ENCODE results near the gene RUVBL2.

The RUVBL2 gene

DNA sequence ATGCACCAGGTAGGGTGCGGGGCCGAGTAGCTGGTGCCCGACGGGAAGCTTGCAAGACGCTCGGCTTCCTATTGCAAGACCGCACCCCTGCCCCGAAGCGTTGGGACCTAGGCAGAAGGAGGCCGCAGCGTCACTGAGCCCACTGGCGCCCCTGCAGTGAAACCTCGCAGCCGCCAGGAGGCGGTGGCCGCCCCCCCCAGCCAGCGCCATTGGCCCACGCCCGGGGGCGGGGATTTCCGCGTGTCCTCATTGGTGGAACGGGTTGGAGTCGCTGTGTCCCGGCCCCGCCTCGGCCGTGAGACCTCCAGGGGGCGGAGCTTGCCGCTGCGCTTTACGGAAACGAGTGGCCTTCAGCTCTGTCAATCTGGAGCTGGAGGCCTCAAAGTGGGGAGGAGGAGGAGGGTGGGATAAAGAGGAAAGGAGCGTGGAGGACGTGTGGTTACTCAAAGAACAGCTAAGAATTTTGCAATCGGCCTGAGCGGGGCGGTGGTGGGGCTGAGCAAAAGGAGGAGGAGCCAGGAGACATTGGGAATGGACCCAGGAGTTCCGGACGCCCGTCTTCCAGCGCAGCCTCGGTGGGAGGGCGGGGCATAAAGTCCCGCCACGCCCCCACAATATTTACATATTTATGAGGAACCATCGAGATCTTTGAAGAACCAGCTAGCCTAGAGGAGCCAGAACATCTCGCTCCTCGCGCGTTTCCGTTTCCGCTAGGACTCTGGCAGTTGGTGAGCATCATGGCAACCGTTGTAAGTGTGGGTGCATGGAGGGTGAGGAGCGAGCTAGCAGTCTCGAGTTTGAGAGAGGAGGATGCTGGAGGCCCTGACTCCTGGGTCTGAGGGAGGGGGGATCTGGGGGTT is at the start of gene RUVBL2, which contains the start of gene GYS1:
RUVBL2 (plus strand) TSS at position 713 of the 860 bp plus-strand sequence; CDS start at position 738, 25 bp downstream.
GYS1 (minus strand) TSS at position 135 of the 860 bp plus-strand sequence. CDS start 197 bp downstream, outside the sequence.
- Histone ChIP-seq H3K4me1 (ENCODE audit: control insufficient read depth in 2 of 2, insufficient read depth in 2 of 2, low read length in 2 of 2) (peaks cover 16% of the 10 kb centered on the region in 2 donors), H3K9me3 (ENCODE audit: control insufficient read depth in 2 of 2, low read length in 2 of 2) (no peaks in the 10 kb centered on the region), H3K36me3 (ENCODE audit: control insufficient read depth in 2 of 2, insufficient read depth in 2 of 2, low read length in 2 of 2) (peaks cover 0 to 11% of the 10 kb centered on the region in 2 donors), H3K27me3 (ENCODE audit: control insufficient read depth in 2 of 2, insufficient read depth in 2 of 2, low read length in 2 of 2) (no peaks in the 10 kb centered on the region), H3K27ac (ENCODE audit: low read depth in 2 of 2, low read length in 2 of 2) (peak within 1 kb of the TSS; percentile 98), H3K4me3 (ENCODE audit: low read length in 2 of 2) (peak within 1 kb of the TSS; percentile 89 to 99), H3K9ac (ENCODE audit: low read depth in 1 of 2, low read length in 2 of 2) (peak within 1 kb of the TSS; percentile 87 to 95)

- H3K36me3 ChIP-seq (ENCODE audit: control insufficient read depth in 2 of 2, insufficient read depth in 2 of 2, low read length in 2 of 2) = no peaks in the 10 kb centered on the region
- no peak overlapping the region for H3K4me3 ChIP-seq (ENCODE audit: low read length in 2 of 2)
- H3K27ac ChIP-seq (ENCODE audit: low read depth in 2 of 2, low read length in 2 of 2) = no peak overlapping the region
- no peak overlapping the region for H3K9ac ChIP-seq (ENCODE audit: low read depth in 1 of 2, low read length in 2 of 2)
- H3K27me3 ChIP-seq (ENCODE audit: control insufficient read depth in 2 of 2, insufficient read depth in 2 of 2, low read length in 2 of 2) = no peaks in the 10 kb centered on the region
- H3K9me3 ChIP-seq (ENCODE audit: control insufficient read depth in 2 of 2, low read length in 2 of 2) = peaks cover 0 to 3% of the 10 kb centered on the region in 2 donors
- no peaks in the 10 kb centered on the region for H3K4me1 ChIP-seq (ENCODE audit: control insufficient read depth in 2 of 2, insufficient read depth in 2 of 2, low read length in 2 of 2)
Measured at GRCh38 chr19:48945415-48945814, 48.3 kb upstream of the RUVBL2 start.

DNA sequence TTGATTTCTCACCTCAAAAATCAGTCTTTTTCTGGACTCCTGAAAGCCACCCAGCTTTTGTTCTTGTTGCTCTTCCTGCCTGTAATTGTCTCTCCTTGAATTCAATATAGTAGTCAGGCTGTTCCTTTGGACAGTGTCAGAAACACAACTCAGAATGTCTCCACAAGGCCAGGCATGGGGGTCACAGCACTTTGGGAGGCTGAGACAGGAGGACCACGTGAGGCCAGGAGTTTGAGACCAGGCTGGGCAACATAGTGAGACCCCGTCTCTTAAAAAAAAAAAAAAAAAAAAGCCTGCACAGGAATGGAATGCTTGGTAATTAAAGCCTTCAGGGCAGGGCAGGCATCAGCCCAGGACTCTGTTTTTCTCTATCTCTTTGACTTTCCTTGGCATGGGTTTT is 47.9 kb upstream of the RUVBL2 start:
- no peak overlapping the region for H3K4me3 ChIP-seq (ENCODE audit: low read length in 2 of 2)
- no peak overlapping the region for H3K27ac ChIP-seq (ENCODE audit: low read depth in 2 of 2, low read length in 2 of 2)
- H3K9ac ChIP-seq (ENCODE audit: low read depth in 1 of 2, low read length in 2 of 2) = no peak overlapping the region
- H3K27me3 ChIP-seq (ENCODE audit: control insufficient read depth in 2 of 2, insufficient read depth in 2 of 2, low read length in 2 of 2) = no peaks in the 10 kb centered on the region
- no peaks in the 10 kb centered on the region for H3K4me1 ChIP-seq (ENCODE audit: control insufficient read depth in 2 of 2, insufficient read depth in 2 of 2, low read length in 2 of 2)
- no peaks in the 10 kb centered on the region for H3K36me3 ChIP-seq (ENCODE audit: control insufficient read depth in 2 of 2, insufficient read depth in 2 of 2, low read length in 2 of 2)
- peaks cover 0 to 3% of the 10 kb centered on the region in 2 donors for H3K9me3 ChIP-seq (ENCODE audit: control insufficient read depth in 2 of 2, low read length in 2 of 2)

GRCh38 chr19:48946463-48947257 is 47.0 kb upstream of the RUVBL2 start:
- Histone ChIP-seq H3K27ac (ENCODE audit: low read depth in 2 of 2, low read length in 2 of 2) (no peak overlapping the region), H3K36me3 (ENCODE audit: control insufficient read depth in 2 of 2, insufficient read depth in 2 of 2, low read length in 2 of 2) (no peaks in the 10 kb centered on the region), H3K4me3 (ENCODE audit: low read length in 2 of 2) (no peak overlapping the region), H3K4me1 (ENCODE audit: control insufficient read depth in 2 of 2, insufficient read depth in 2 of 2, low read length in 2 of 2) (no peaks in the 10 kb centered on the region), H3K9ac (ENCODE audit: low read depth in 1 of 2, low read length in 2 of 2) (no peak overlapping the region), H3K9me3 (ENCODE audit: control insufficient read depth in 2 of 2, low read length in 2 of 2) (no peaks in the 10 kb centered on the region), H3K27me3 (ENCODE audit: control insufficient read depth in 2 of 2, insufficient read depth in 2 of 2, low read length in 2 of 2) (no peaks in the 10 kb centered on the region)

DNA sequence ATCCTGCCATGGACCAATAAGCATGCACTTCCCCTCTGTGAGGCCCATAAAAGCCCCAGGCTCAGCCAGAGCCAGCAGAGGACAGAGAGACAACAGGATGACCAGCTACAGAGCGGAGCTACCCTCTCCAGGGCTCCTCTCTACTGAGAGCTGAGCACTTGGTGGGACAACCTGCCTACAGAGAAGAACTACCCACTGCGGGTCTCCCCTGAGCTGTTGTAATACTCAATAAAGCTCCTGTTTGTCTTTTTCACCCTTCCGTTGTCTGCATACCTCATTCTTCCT is 46.5 kb upstream of the RUVBL2 start:
- no peaks in the 10 kb centered on the region for H3K27me3 ChIP-seq (ENCODE audit: control insufficient read depth in 2 of 2, insufficient read depth in 2 of 2, low read length in 2 of 2)
- H3K36me3 ChIP-seq (ENCODE audit: control insufficient read depth in 2 of 2, insufficient read depth in 2 of 2, low read length in 2 of 2) = no peaks in the 10 kb centered on the region
- H3K27ac ChIP-seq (ENCODE audit: low read depth in 2 of 2, low read length in 2 of 2) = no peak overlapping the region
- H3K4me1 ChIP-seq (ENCODE audit: control insufficient read depth in 2 of 2, insufficient read depth in 2 of 2, low read length in 2 of 2) = no peaks in the 10 kb centered on the region
- no peak overlapping the region for H3K4me3 ChIP-seq (ENCODE audit: low read length in 2 of 2)
- H3K9ac ChIP-seq (ENCODE audit: low read depth in 1 of 2, low read length in 2 of 2) = no peak overlapping the region
- H3K9me3 ChIP-seq (ENCODE audit: control insufficient read depth in 2 of 2, low read length in 2 of 2) = no peaks in the 10 kb centered on the region

GRCh38 chr19:48950159-48950558 is 43.5 kb upstream of the RUVBL2 start:
- no peaks in the 10 kb centered on the region for H3K36me3 ChIP-seq (ENCODE audit: control insufficient read depth in 2 of 2, insufficient read depth in 2 of 2, low read length in 2 of 2)
- H3K4me1 ChIP-seq (ENCODE audit: control insufficient read depth in 2 of 2, insufficient read depth in 2 of 2, low read length in 2 of 2) = peaks cover 4 to 6% of the 10 kb centered on the region in 2 donors
- H3K27ac ChIP-seq (ENCODE audit: low read depth in 2 of 2, low read length in 2 of 2) = no peak overlapping the region
- H3K9ac ChIP-seq (ENCODE audit: low read depth in 1 of 2, low read length in 2 of 2) = no peak overlapping the region
- no peak overlapping the region for H3K4me3 ChIP-seq (ENCODE audit: low read length in 2 of 2)
- H3K9me3 ChIP-seq (ENCODE audit: control insufficient read depth in 2 of 2, low read length in 2 of 2) = no peaks in the 10 kb centered on the region
- no peaks in the 10 kb centered on the region for H3K27me3 ChIP-seq (ENCODE audit: control insufficient read depth in 2 of 2, insufficient read depth in 2 of 2, low read length in 2 of 2)

DNA sequence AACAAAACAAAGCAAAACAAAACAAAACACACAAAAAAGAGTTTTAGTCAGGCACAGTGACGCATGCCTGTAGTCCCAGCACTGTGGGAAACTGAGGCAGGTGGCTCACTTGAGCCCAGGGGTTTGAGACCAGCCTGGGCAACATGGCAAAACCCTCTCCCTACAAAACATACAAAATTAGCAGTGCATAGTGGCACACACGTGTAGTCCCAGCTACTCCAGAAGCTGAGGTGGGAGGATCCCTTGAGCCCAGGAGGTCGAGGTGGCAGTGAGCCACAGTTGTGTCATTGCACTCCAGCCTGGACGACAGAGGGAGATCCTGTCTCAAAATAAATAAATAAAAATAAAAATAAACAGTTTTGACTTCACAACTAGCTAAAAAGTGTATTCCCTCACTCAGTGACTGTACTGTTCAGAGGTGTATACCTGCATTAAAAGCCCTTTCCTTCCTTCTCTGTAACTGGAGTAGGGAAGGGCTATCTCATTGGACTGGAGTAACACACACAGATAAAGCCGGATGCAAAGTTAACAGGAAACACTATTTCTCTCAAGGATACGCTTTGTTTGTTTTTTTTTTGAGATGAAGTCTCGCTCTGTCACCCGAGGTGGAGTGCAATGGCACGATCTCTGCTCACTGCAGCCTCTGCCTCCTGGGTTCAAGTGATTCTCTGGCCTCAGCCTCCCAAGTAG is 42.7 kb upstream of the RUVBL2 start:
- Histone ChIP-seq H3K4me1 (ENCODE audit: control insufficient read depth in 2 of 2, insufficient read depth in 2 of 2, low read length in 2 of 2) (peaks cover 9 to 15% of the 10 kb centered on the region in 2 donors), H3K9ac (ENCODE audit: low read depth in 1 of 2, low read length in 2 of 2) (no peak overlapping the region), H3K27me3 (ENCODE audit: control insufficient read depth in 2 of 2, insufficient read depth in 2 of 2, low read length in 2 of 2) (no peaks in the 10 kb centered on the region), H3K4me3 (ENCODE audit: low read length in 2 of 2) (no peak overlapping the region), H3K9me3 (ENCODE audit: control insufficient read depth in 2 of 2, low read length in 2 of 2) (no peaks in the 10 kb centered on the region), H3K27ac (ENCODE audit: low read depth in 2 of 2, low read length in 2 of 2) (no peak overlapping the region), H3K36me3 (ENCODE audit: control insufficient read depth in 2 of 2, insufficient read depth in 2 of 2, low read length in 2 of 2) (no peaks in the 10 kb centered on the region)

- no peak overlapping the region for H3K4me3 ChIP-seq (ENCODE audit: low read length in 2 of 2)
- no peak overlapping the region for H3K9ac ChIP-seq (ENCODE audit: low read depth in 1 of 2, low read length in 2 of 2)
- no peaks in the 10 kb centered on the region for H3K9me3 ChIP-seq (ENCODE audit: control insufficient read depth in 2 of 2, low read length in 2 of 2)
- H3K27ac ChIP-seq (ENCODE audit: low read depth in 2 of 2, low read length in 2 of 2) = no peak overlapping the region
- H3K36me3 ChIP-seq (ENCODE audit: control insufficient read depth in 2 of 2, insufficient read depth in 2 of 2, low read length in 2 of 2) = no peaks in the 10 kb centered on the region
- H3K4me1 ChIP-seq (ENCODE audit: control insufficient read depth in 2 of 2, insufficient read depth in 2 of 2, low read length in 2 of 2) = peaks cover 9 to 16% of the 10 kb centered on the region in 2 donors
- H3K27me3 ChIP-seq (ENCODE audit: control insufficient read depth in 2 of 2, insufficient read depth in 2 of 2, low read length in 2 of 2) = no peaks in the 10 kb centered on the region
Measured at GRCh38 chr19:48953141-48953540, 40.5 kb upstream of the RUVBL2 start.

DNA sequence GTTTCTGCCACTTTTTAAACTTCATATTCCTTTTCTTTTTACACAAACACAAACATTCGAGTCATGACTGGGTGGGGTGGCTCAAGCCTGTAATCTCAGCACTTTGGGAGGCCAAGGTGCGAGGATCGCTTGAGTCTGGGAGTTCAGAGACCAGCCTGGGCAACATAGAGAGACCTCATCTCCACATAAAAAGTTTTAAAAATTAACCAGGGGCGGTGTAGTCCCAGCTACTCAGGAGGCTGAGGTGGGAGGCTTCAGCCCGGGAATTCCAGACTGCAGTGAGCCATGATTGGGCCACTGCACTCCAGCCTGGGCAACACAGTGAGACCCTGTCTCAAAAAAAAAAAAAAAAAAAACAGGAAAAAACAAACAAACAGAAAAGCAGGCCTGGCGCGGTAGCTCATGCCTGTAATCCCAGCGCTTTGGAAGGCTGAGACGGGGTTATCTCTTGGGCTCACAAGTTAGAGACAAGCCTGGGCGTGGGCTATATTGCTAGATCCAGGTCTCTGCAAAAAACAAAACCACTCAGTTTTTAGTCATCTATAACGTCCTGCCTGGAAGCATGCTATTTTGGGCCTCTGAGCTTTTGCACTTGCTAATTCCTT is 39.6 kb upstream of the RUVBL2 start:
- peak overlapping the region; percentile 20 to 92 for H3K9ac ChIP-seq (ENCODE audit: low read depth in 1 of 2, low read length in 2 of 2)
- H3K4me3 ChIP-seq (ENCODE audit: low read length in 2 of 2) = peak overlapping the region; percentile 88 to 96
- no peaks in the 10 kb centered on the region for H3K36me3 ChIP-seq (ENCODE audit: control insufficient read depth in 2 of 2, insufficient read depth in 2 of 2, low read length in 2 of 2)
- H3K27ac ChIP-seq (ENCODE audit: low read depth in 2 of 2, low read length in 2 of 2) = peak overlapping the region; percentile 72 to 75
- no peaks in the 10 kb centered on the region for H3K9me3 ChIP-seq (ENCODE audit: control insufficient read depth in 2 of 2, low read length in 2 of 2)
- H3K27me3 ChIP-seq (ENCODE audit: control insufficient read depth in 2 of 2, insufficient read depth in 2 of 2, low read length in 2 of 2) = no peaks in the 10 kb centered on the region
- H3K4me1 ChIP-seq (ENCODE audit: control insufficient read depth in 2 of 2, insufficient read depth in 2 of 2, low read length in 2 of 2) = peaks cover 9 to 16% of the 10 kb centered on the region in 2 donors

All from mucosa of rectum (tissue), 2 donors.